HG03108 (cell line): ENCODE data around the gene IRAK3.
"Not testable (repeated sequence)": the region's sequence is repeated elsewhere in the genome, so short reads cannot be mapped to it uniquely, and the experiment has no call there.

Source experiments
- ATAC-seq: cut with Tn5 transposase; IDR thresholded peaks from one replicate; pipeline ENCODE4 v1.9.1; 2021; ENCODE audit warnings: moderate library complexity; ENCODE audit not compliant: unreplicated experiment

Gene IRAK3

GRCh38 chr12:66170606-66171005, 18.4 kb upstream of the IRAK3 start:
- no peak for ATAC-seq

- not testable (repeated sequence) for ATAC-seq
Measured at GRCh38 chr12:66174391-66175325, 14.4 kb upstream of the IRAK3 start.

GRCh38 chr12:66176105-66176900, 12.7 kb upstream of the IRAK3 start:
- ATAC-seq: no peak

- ATAC-seq: no peak
Measured at GRCh38 chr12:66182956-66183355, 6.1 kb upstream of the IRAK3 start.

- ATAC-seq: not testable (repeated sequence)
Measured at GRCh38 chr12:66184822-66185221, 4.2 kb upstream of the IRAK3 start.

GRCh38 chr12:66187036-66187435, 2.0 kb upstream of the IRAK3 start:
- no peak for ATAC-seq

- no peak for ATAC-seq
Measured at GRCh38 chr12:66187821-66188220, 1.2 kb upstream of the IRAK3 start.

GRCh38 chr12:66189486-66189843, 451 bp downstream of the IRAK3 start:
- ATAC-seq: peak; percentile 23

- no peak for ATAC-seq
Measured at GRCh38 chr12:66189889-66190288, 875 bp downstream of the IRAK3 start.

GRCh38 chr12:66190519-66191370, 1.7 kb downstream of the IRAK3 start:
- no peak for ATAC-seq

GRCh38 chr12:66191547-66192126, 2.6 kb downstream of the IRAK3 start:
- ATAC-seq: no peak

GRCh38 chr12:66194122-66194521, 5.1 kb downstream of the IRAK3 start:
- no peak for ATAC-seq

- no peak for ATAC-seq
Measured at GRCh38 chr12:66195242-66195641, 6.2 kb downstream of the IRAK3 start.

- peak; percentile 90 for ATAC-seq
Measured at GRCh38 chr12:66196806-66197205, 7.8 kb downstream of the IRAK3 start.

GRCh38 chr12:66197495-66197921, 8.5 kb downstream of the IRAK3 start:
- ATAC-seq: no peak

GRCh38 chr12:66199141-66199540, 10.1 kb downstream of the IRAK3 start:
- ATAC-seq: no peak

- ATAC-seq: no peak
Measured at GRCh38 chr12:66199831-66200509, 11.0 kb downstream of the IRAK3 start.

GRCh38 chr12:66203820-66204219, 14.8 kb downstream of the IRAK3 start:
- ATAC-seq: no peak

GRCh38 chr12:66206141-66206540, 17.1 kb downstream of the IRAK3 start:
- no peak for ATAC-seq

GRCh38 chr12:66210840-66211239, 21.8 kb downstream of the IRAK3 start:
- no peak for ATAC-seq
